ENCODE results near the gene LIPC. TPM values are rescaled to one million over a fixed set of nuclear protein-coding genes. Genes with fewer than 3 reads are reported as not detected.

The LIPC gene
- total and polyA plus RNA-seq, 2 donors (not counting 1 experiment from before 2014, with no cell fraction given): 0.82 to 4.0 TPM

GRCh38 chr15:58444056-58444455, 12.3 kb downstream of the LIPC start:
- Histone ChIP-seq H2AFZ (ENCODE audit: low read length) (no peak overlapping the region), H3K27ac (ENCODE audit: insufficient read depth, low read length) (no peak overlapping the region)
- no peak for TF ChIP-seq CTCF (conservative IDR thresholded peaks at IDR 0.05 in 1 of 2, IDR thresholded peaks at IDR 0.05 in 1 of 2; ENCODE audit: low read depth in 1 of 2, low read length in 2 of 2)
- TF ChIP-seq EZH2 (IDR thresholded peaks at IDR 0.05; ENCODE audit: low read length, missing control alignments): no peak

DNA sequence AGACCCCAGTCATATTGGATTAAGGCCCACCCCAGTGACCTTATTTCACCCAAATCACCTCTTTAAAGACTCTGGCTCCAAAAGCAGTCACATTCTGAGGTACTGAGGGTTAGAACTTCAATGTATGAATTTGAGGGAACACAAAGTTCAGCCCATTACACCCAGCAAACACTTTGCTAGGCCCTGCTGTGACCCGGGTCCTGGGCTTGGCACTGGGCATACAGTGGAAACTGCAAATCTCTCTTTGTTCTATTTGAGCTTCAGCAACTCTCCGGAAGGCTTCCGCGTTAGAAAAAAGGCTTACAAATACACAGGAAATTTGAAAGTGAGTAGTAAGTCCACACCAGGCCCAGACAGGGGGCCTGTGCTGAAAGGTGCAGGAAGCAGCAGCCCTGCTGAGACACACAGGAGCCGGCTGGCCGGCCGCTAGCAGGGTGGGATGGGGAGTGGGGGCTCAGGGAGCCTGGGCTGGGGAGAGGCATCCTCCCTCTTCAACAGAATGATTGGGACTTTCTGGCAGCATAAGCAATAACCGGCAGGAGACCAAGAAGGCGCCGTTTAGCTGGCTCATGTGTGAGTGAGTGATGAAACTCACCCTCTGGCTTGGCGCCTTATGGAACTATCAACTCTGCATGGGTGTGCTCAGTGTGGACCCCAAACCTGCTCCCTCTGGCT, 13.0 kb downstream of the LIPC start:
- Histone ChIP-seq H3K36me3 (ENCODE audit: control insufficient read depth, insufficient read depth, low read length) (no peaks in the 10 kb centered on the region), H3K4me1 (ENCODE audit: control insufficient read depth, extremely low read depth, insufficient read depth, low read length) (peaks cover 29% of the 10 kb centered on the region), H4K20me1 (ENCODE audit: control insufficient read depth, extremely low read depth, insufficient read depth, low read length) (no peaks in the 10 kb centered on the region), H3K9me3 (ENCODE audit: control insufficient read depth, insufficient read depth, low read depth, low read length) (no peaks in the 10 kb centered on the region), H3K79me2 (ENCODE audit: control insufficient read depth, insufficient read depth, low read length) (no peaks in the 10 kb centered on the region), H3K4me3 (replicated peaks in 1 of 4; ENCODE audit: control extremely low read depth in 1 of 4, insufficient read depth in 1 of 4, low read depth in 3 of 4, low read length in 4 of 4) (no peak overlapping the region), H3K4me2 (ENCODE audit: extremely low read depth, insufficient read depth, low read length) (no peak overlapping the region), H3K9ac (ENCODE audit: insufficient read depth, low read length) (no peak overlapping the region), H2AFZ (ENCODE audit: low read length) (no peak overlapping the region), H3K27me3 (ENCODE audit: control insufficient read depth, insufficient read depth, low read length) (no peaks in the 10 kb centered on the region), H3K27ac (ENCODE audit: insufficient read depth, low read length) (no peak overlapping the region)
- no peak for DNase-seq (ENCODE audit: low read depth in 2 of 2)
- TF ChIP-seq EZH2 (IDR thresholded peaks at IDR 0.05; ENCODE audit: low read length, missing control alignments) (no peak), CTCF (conservative IDR thresholded peaks at IDR 0.05 in 1 of 2, IDR thresholded peaks at IDR 0.05 in 1 of 2; ENCODE audit: low read depth in 1 of 2, low read length in 2 of 2) (no peak)

More at GRCh38 chr15:58444056-58444455, 12.3 kb downstream of the LIPC start:
- Histone ChIP-seq H3K4me1 (ENCODE audit: control insufficient read depth, extremely low read depth, insufficient read depth, low read length) (peaks cover 31% of the 10 kb centered on the region), H3K4me2 (ENCODE audit: extremely low read depth, insufficient read depth, low read length) (no peak overlapping the region), H3K79me2 (ENCODE audit: control insufficient read depth, insufficient read depth, low read length) (no peaks in the 10 kb centered on the region), H3K4me3 (replicated peaks in 1 of 4; ENCODE audit: control extremely low read depth in 1 of 4, insufficient read depth in 1 of 4, low read depth in 3 of 4, low read length in 4 of 4) (no peak overlapping the region), H4K20me1 (ENCODE audit: control insufficient read depth, extremely low read depth, insufficient read depth, low read length) (no peaks in the 10 kb centered on the region), H3K27me3 (ENCODE audit: control insufficient read depth, insufficient read depth, low read length) (no peaks in the 10 kb centered on the region), H3K9me3 (ENCODE audit: control insufficient read depth, insufficient read depth, low read depth, low read length) (no peaks in the 10 kb centered on the region), H3K36me3 (ENCODE audit: control insufficient read depth, insufficient read depth, low read length) (no peaks in the 10 kb centered on the region), H3K9ac (ENCODE audit: insufficient read depth, low read length) (no peak overlapping the region)
- DNase-seq (ENCODE audit: low read depth in 2 of 2): no peak

- Histone ChIP-seq H3K36me3 (ENCODE audit: control insufficient read depth, insufficient read depth, low read length) (no peaks in the 10 kb centered on the region), H2AFZ (ENCODE audit: low read length) (no peak overlapping the region), H3K27ac (ENCODE audit: insufficient read depth, low read length) (no peak overlapping the region), H4K20me1 (ENCODE audit: control insufficient read depth, extremely low read depth, insufficient read depth, low read length) (no peaks in the 10 kb centered on the region), H3K79me2 (ENCODE audit: control insufficient read depth, insufficient read depth, low read length) (no peaks in the 10 kb centered on the region), H3K9ac (ENCODE audit: insufficient read depth, low read length) (no peak overlapping the region), H3K4me2 (ENCODE audit: extremely low read depth, insufficient read depth, low read length) (no peak overlapping the region), H3K4me1 (ENCODE audit: control insufficient read depth, extremely low read depth, insufficient read depth, low read length) (peaks cover 21% of the 10 kb centered on the region), H3K9me3 (ENCODE audit: control insufficient read depth, insufficient read depth, low read depth, low read length) (no peaks in the 10 kb centered on the region), H3K27me3 (ENCODE audit: control insufficient read depth, insufficient read depth, low read length) (no peaks in the 10 kb centered on the region), H3K4me3 (replicated peaks in 1 of 4; ENCODE audit: control extremely low read depth in 1 of 4, insufficient read depth in 1 of 4, low read depth in 3 of 4, low read length in 4 of 4) (no peak overlapping the region)
- TF ChIP-seq CTCF (conservative IDR thresholded peaks at IDR 0.05 in 1 of 2, IDR thresholded peaks at IDR 0.05 in 1 of 2; ENCODE audit: low read depth in 1 of 2, low read length in 2 of 2) (no peak), EZH2 (IDR thresholded peaks at IDR 0.05; ENCODE audit: low read length, missing control alignments) (no peak)
- no peak for DNase-seq (ENCODE audit: low read depth in 2 of 2)
Measured at GRCh38 chr15:58445865-58446264, 14.1 kb downstream of the LIPC start.
